ENCODE results near the gene BBS9.

The BBS9 gene

DNA sequence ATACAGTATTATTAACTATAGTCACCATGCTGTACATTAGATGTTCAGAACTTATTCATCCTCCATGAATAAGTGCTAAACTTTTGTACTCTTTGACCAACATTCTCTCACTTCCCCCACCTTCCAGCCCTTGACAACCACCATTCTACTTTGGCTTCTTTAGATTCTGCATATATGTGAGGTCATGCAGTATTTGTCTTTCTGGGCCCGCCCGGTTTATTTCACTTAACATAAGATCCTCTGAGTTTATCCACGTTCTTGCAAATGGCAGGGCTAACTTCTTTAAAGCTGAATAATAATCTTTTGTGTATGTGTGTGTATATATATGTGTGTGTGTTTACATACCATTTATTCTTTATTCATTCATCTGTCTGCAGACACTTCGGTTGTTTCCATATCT, 336.8 kb downstream of the BBS9 start:
- Histone ChIP-seq H4K8ac (ENCODE audit: low read length) (no peak overlapping the region), H2BK5ac (ENCODE audit: low read depth, low read length, poor library complexity, severe bottlenecking) (no peak overlapping the region), H3K4me2 (ENCODE audit: low read length, poor library complexity, severe bottlenecking) (no peak overlapping the region), H2BK12ac (ENCODE audit: low read length in 2 of 2) (no peak overlapping the region), H2BK15ac (ENCODE audit: low read depth, poor library complexity, severe bottlenecking) (no peak overlapping the region), H3K79me1 (replicated peaks; ENCODE audit: low read length, poor library complexity, severe bottlenecking) (no peaks in the 10 kb centered on the region), H3K4ac (ENCODE audit: low read depth in 1 of 2, low read length in 2 of 2) (no peak overlapping the region), H3K9ac (ENCODE audit: low read length) (no peak overlapping the region), H3K27ac (ENCODE audit: low read length, poor library complexity, severe bottlenecking) (no peak overlapping the region), H3K18ac (ENCODE audit: low read depth in 1 of 2, low read length in 2 of 2) (no peak overlapping the region), H3K23ac (ENCODE audit: low read length in 2 of 2) (no peak overlapping the region), H2BK120ac (ENCODE audit: low read depth, low read length) (no peak overlapping the region), H3K14ac (ENCODE audit: low read length in 2 of 2) (no peak overlapping the region), H3K9me3 (ENCODE audit: control insufficient read depth, low read length) (peaks cover 4% of the 10 kb centered on the region), H2AFZ (ENCODE audit: low read depth, low read length) (no peak overlapping the region), H3K36me3 (ENCODE audit: control insufficient read depth in 1 of 2, insufficient read depth in 2 of 2, low read depth in 1 of 2, low read length in 2 of 2) (no peaks in the 10 kb centered on the region), H3K4me3 (ENCODE audit: insufficient read depth in 1 of 2, low read depth in 1 of 2, low read length in 2 of 2) (no peak overlapping the region), H3K4me1 (ENCODE audit: control insufficient read depth, insufficient read depth, low read depth, low read length) (no peaks in the 10 kb centered on the region), H3K27me3 (ENCODE audit: control insufficient read depth in 1 of 2, insufficient read depth in 1 of 2, low read length in 2 of 2) (no peaks in the 10 kb centered on the region), H4K91ac (ENCODE audit: low read length) (no peak overlapping the region), H2AK5ac (ENCODE audit: low read length, severe bottlenecking) (no peak overlapping the region)
- no peak for DNase-seq
- 100% methylated on average over 2 of the region's 4 CpGs for WGBS

DNA sequence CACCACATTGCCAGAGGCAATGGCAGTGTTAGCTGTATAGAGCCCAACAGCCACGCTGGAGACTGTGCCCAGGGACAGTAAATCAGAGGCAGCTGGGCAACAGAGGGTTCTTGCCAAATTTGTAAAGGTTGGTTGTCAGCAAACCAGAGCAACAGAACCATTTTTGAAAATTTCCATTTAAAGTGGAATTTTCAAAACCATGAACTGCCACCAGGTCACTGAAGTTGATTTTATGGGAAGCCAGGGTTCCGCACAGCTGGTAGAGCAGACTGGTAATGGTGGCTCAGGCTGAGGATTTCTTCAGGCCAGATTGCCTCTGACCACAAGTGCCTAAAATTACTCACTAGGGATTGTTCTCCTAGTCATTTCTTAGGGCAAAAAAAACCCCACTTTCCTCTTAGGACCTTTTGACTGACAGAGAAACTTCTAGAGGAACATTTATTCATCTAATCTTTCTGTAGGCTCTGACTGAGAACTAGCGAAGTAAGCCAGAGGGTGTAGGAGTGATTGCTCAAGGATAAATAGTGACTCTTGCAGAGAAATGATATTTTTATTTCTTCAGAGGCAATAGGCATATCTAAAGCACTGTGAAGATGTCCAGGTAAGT, 342.4 kb downstream of the BBS9 start:
- Histone ChIP-seq H3K27me3 (ENCODE audit: control insufficient read depth in 1 of 2, insufficient read depth in 1 of 2, low read length in 2 of 2) (no peaks in the 10 kb centered on the region), H3K9me3 (ENCODE audit: control insufficient read depth, low read length) (peaks cover 4% of the 10 kb centered on the region), H3K9ac (ENCODE audit: low read length) (no peak overlapping the region), H2AK5ac (ENCODE audit: low read length, severe bottlenecking) (no peak overlapping the region), H4K8ac (ENCODE audit: low read length) (no peak overlapping the region), H2AFZ (ENCODE audit: low read depth, low read length) (no peak overlapping the region), H2BK12ac (ENCODE audit: low read length in 2 of 2) (no peak overlapping the region), H3K14ac (ENCODE audit: low read length in 2 of 2) (no peak overlapping the region), H2BK15ac (ENCODE audit: low read depth, poor library complexity, severe bottlenecking) (no peak overlapping the region), H3K36me3 (ENCODE audit: control insufficient read depth in 1 of 2, insufficient read depth in 2 of 2, low read depth in 1 of 2, low read length in 2 of 2) (no peaks in the 10 kb centered on the region), H3K4me3 (ENCODE audit: insufficient read depth in 1 of 2, low read depth in 1 of 2, low read length in 2 of 2) (no peak overlapping the region), H4K91ac (ENCODE audit: low read length) (no peak overlapping the region), H2BK5ac (ENCODE audit: low read depth, low read length, poor library complexity, severe bottlenecking) (no peak overlapping the region), H3K79me1 (replicated peaks; ENCODE audit: low read length, poor library complexity, severe bottlenecking) (no peaks in the 10 kb centered on the region), H3K4me2 (ENCODE audit: low read length, poor library complexity, severe bottlenecking) (no peak overlapping the region), H3K23ac (ENCODE audit: low read length in 2 of 2) (no peak overlapping the region), H3K27ac (ENCODE audit: low read length, poor library complexity, severe bottlenecking) (no peak overlapping the region), H2BK120ac (ENCODE audit: low read depth, low read length) (no peak overlapping the region), H3K4ac (ENCODE audit: low read depth in 1 of 2, low read length in 2 of 2) (no peak overlapping the region), H3K18ac (ENCODE audit: low read depth in 1 of 2, low read length in 2 of 2) (no peak overlapping the region), H3K4me1 (ENCODE audit: control insufficient read depth, insufficient read depth, low read depth, low read length) (no peaks in the 10 kb centered on the region)
- DNase-seq, result no peak
- 92% methylated on average over 3 of the region's 3 CpGs for WGBS

DNA sequence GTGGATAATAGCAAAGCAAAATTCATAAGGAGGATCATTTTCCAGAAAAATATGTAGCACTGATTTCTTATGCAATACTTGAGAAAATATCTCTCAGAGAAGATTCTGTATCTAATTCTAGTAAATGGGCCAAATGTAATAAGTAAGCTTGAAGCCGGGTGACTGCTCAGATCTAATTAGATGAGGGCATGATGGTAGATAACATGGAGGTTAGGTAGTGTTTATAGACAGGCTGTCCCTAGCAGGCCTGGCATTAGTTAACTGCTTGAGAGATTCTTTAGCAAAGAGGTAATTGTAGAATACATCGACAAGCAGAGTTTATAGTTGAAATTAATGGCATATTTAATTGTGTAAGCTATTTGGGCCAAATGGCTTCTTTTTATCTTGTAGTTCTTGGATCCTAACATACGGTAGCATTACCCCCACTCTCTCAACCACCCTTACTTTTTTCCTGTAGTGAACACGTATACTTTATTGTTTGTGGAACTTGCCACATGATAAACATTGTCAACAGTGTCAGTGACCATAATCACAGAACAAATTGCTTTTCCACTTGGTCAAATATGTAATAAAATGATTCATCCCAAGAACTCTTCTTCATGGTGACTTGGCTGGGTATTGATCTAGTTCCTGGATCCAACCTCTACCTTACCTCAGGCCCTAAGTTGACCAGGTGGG, 343.1 kb downstream of the BBS9 start:
- Histone ChIP-seq H4K8ac (ENCODE audit: low read length) (no peak overlapping the region), H3K4me3 (ENCODE audit: insufficient read depth in 1 of 2, low read depth in 1 of 2, low read length in 2 of 2) (no peak overlapping the region), H3K4ac (ENCODE audit: low read depth in 1 of 2, low read length in 2 of 2) (no peak overlapping the region), H2BK5ac (ENCODE audit: low read depth, low read length, poor library complexity, severe bottlenecking) (no peak overlapping the region), H3K79me1 (replicated peaks; ENCODE audit: low read length, poor library complexity, severe bottlenecking) (no peaks in the 10 kb centered on the region), H3K9ac (ENCODE audit: low read length) (no peak overlapping the region), H3K4me1 (ENCODE audit: control insufficient read depth, insufficient read depth, low read depth, low read length) (no peaks in the 10 kb centered on the region), H2AK5ac (ENCODE audit: low read length, severe bottlenecking) (no peak overlapping the region), H3K27me3 (ENCODE audit: control insufficient read depth in 1 of 2, insufficient read depth in 1 of 2, low read length in 2 of 2) (no peaks in the 10 kb centered on the region), H3K9me3 (ENCODE audit: control insufficient read depth, low read length) (peaks cover 4% of the 10 kb centered on the region), H3K36me3 (ENCODE audit: control insufficient read depth in 1 of 2, insufficient read depth in 2 of 2, low read depth in 1 of 2, low read length in 2 of 2) (no peaks in the 10 kb centered on the region), H3K18ac (ENCODE audit: low read depth in 1 of 2, low read length in 2 of 2) (no peak overlapping the region), H2BK15ac (ENCODE audit: low read depth, poor library complexity, severe bottlenecking) (peak overlapping the region; percentile 54), H3K27ac (ENCODE audit: low read length, poor library complexity, severe bottlenecking) (no peak overlapping the region), H4K91ac (ENCODE audit: low read length) (no peak overlapping the region), H3K4me2 (ENCODE audit: low read length, poor library complexity, severe bottlenecking) (no peak overlapping the region), H2BK12ac (ENCODE audit: low read length in 2 of 2) (no peak overlapping the region), H2BK120ac (ENCODE audit: low read depth, low read length) (no peak overlapping the region), H3K14ac (ENCODE audit: low read length in 2 of 2) (no peak overlapping the region), H3K23ac (ENCODE audit: low read length in 2 of 2) (no peak overlapping the region), H2AFZ (ENCODE audit: low read depth, low read length) (no peak overlapping the region)
- DNase-seq, result no peak
- over 99% methylated on average over 4 of the region's 4 CpGs for WGBS

DNA sequence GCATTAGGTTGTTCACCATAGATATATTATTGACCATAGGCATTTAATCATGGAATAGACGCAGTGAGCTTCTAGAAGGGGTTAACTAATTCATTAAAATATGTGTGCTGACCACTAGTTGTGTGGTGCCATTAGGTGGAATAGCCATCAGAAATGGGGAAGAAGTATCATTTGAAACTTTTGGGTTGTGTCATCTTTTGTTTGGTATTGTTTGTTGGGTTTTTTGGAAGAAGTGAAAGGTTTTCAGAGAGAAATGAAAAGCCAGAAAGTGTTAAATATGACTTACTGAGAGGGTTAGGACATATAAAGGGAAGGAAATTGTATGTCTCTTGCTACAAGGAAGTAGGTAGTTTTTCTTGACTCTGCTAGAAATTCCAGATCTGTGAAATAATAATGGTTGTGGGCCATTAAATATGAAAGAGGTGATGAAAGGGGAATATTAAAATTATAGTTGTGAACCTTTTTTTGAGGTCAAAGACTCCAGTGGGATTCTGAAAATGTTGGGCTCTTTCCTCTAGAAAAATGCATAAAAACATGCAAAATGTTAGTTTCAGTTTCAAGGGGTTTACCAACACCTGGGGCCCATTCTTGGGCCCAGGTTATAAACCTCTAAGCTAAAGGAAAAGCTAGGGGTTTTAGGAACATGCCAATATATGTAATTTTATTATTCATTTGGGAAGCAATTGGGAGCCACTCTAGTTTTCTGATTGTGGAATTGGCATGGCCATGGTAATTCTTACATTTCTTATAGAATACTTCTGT, 348.5 kb downstream of the BBS9 start:
- Histone ChIP-seq H3K4ac (ENCODE audit: low read depth in 1 of 2, low read length in 2 of 2) (no peak overlapping the region), H3K9me3 (ENCODE audit: control insufficient read depth, low read length) (no peaks in the 10 kb centered on the region), H4K91ac (ENCODE audit: low read length) (no peak overlapping the region), H3K27me3 (ENCODE audit: control insufficient read depth in 1 of 2, insufficient read depth in 1 of 2, low read length in 2 of 2) (no peaks in the 10 kb centered on the region), H3K4me1 (ENCODE audit: control insufficient read depth, insufficient read depth, low read depth, low read length) (no peaks in the 10 kb centered on the region), H2BK12ac (ENCODE audit: low read length in 2 of 2) (no peak overlapping the region), H2BK5ac (ENCODE audit: low read depth, low read length, poor library complexity, severe bottlenecking) (no peak overlapping the region), H2BK120ac (ENCODE audit: low read depth, low read length) (no peak overlapping the region), H3K14ac (ENCODE audit: low read length in 2 of 2) (no peak overlapping the region), H2AFZ (ENCODE audit: low read depth, low read length) (no peak overlapping the region), H4K8ac (ENCODE audit: low read length) (no peak overlapping the region), H2BK15ac (ENCODE audit: low read depth, poor library complexity, severe bottlenecking) (no peak overlapping the region), H3K27ac (ENCODE audit: low read length, poor library complexity, severe bottlenecking) (no peak overlapping the region), H3K36me3 (ENCODE audit: control insufficient read depth in 1 of 2, insufficient read depth in 2 of 2, low read depth in 1 of 2, low read length in 2 of 2) (no peaks in the 10 kb centered on the region), H3K79me1 (replicated peaks; ENCODE audit: low read length, poor library complexity, severe bottlenecking) (no peaks in the 10 kb centered on the region), H3K23ac (ENCODE audit: low read length in 2 of 2) (no peak overlapping the region), H2AK5ac (ENCODE audit: low read length, severe bottlenecking) (no peak overlapping the region), H3K18ac (ENCODE audit: low read depth in 1 of 2, low read length in 2 of 2) (no peak overlapping the region), H3K9ac (ENCODE audit: low read length) (no peak overlapping the region), H3K4me2 (ENCODE audit: low read length, poor library complexity, severe bottlenecking) (no peak overlapping the region), H3K4me3 (ENCODE audit: insufficient read depth in 1 of 2, low read depth in 1 of 2, low read length in 2 of 2) (no peak overlapping the region)
- DNase-seq, result no peak
- 92% methylated on average over 1 of the region's 1 CpG for WGBS
